T47D (cell line): ENCODE data around the gene HOXC5.
A peak's percentile ranks its signal among the peaks of the same experiment; 100 is the strongest.

Experiments used
- DNase-seq, 2 experiments: peaks; one replicate each; pipeline versions ENCODE4 v3.0.0 to v3.0.0-alpha.2; 2011 to 2012; ENCODE audit warnings: low read depth in 1 of 2, low spot score in 1 of 2
- JUND ChIP-seq: IDR thresholded peaks from 2 replicates; pipeline ENCODE4 v1.6.1; 2012; ENCODE audit warnings: low read depth
- in situ Hi-C: cut with HindIII; loops from 2 replicates; pipeline ENCODE4 v1.10.0; 2016; ENCODE audit warnings: low sequenced_read_pairs, low pct_unique_long_range_greater_than_20kb

Gene HOXC5

GRCh38 chr12:54032627-54033100 is at the start of gene HOXC5:
HOXC5 (plus strand) TSS chr12:54033050; CDS start chr12:54033123, 73 bp downstream.
- peak; percentile 79 to 99 for DNase-seq
- in situ Hi-C loops = no loop called here
- TF ChIP-seq JUND = no peak

- in situ Hi-C loops = no loop called here
- peak; percentile 15; the same call in 1 of the 2 replicates for TF ChIP-seq JUND
- DNase-seq = peak in 1 of 2 experiments; percentile 99
These were observed 49.3 kb upstream of the HOXC5 start for GRCh38 chr12:53983568-53983949.

- DNase-seq = no peak
- TF ChIP-seq JUND = no peak
- in situ Hi-C loops = no loop called here
These were observed 48.8 kb upstream of the HOXC5 start for GRCh38 chr12:53983950-53984572.

GRCh38 chr12:53984901-53985691 is 47.8 kb upstream of the HOXC5 start, which contains the start of gene HOXC10:
HOXC10 (plus strand) TSS chr12:53985146; CDS start chr12:53985260, 114 bp downstream.
- peak; percentile 80 for TF ChIP-seq JUND
- DNase-seq = peak; percentile 92 to 99
- in situ Hi-C loops = no loop called here

- no peak for DNase-seq
- no peak for TF ChIP-seq JUND
- in situ Hi-C loops = no loop called here
These were observed 47.2 kb upstream of the HOXC5 start for GRCh38 chr12:53985692-53985993.

GRCh38 chr12:53985994-53986685 is 46.7 kb upstream of the HOXC5 start:
- no peak for TF ChIP-seq JUND
- in situ Hi-C loops = no loop called here
- no peak for DNase-seq

GRCh38 chr12:53986686-53987483 is 46.0 kb upstream of the HOXC5 start:
- DNase-seq = no peak
- no peak for TF ChIP-seq JUND
- in situ Hi-C loops = no loop called here

GRCh38 chr12:53987787-53988230 is 45.0 kb upstream of the HOXC5 start:
- TF ChIP-seq JUND = no peak
- in situ Hi-C loops = no loop called here

GRCh38 chr12:53988541-53989226 is 44.2 kb upstream of the HOXC5 start:
- TF ChIP-seq JUND = no peak
- in situ Hi-C loops = no loop called here
- DNase-seq = no peak

More at GRCh38 chr12:53987787-53988230, 45.0 kb upstream of the HOXC5 start:
- no peak for DNase-seq

- in situ Hi-C loops = no loop called here
- TF ChIP-seq JUND = no peak
- peak in 1 of 2 experiments; percentile 88 for DNase-seq
These were observed 43.4 kb upstream of the HOXC5 start for GRCh38 chr12:53989227-53990113.

- no peak for TF ChIP-seq JUND
- in situ Hi-C loops = no loop called here
- DNase-seq = peak in 1 of 2 experiments; percentile 75
These were observed 42.4 kb upstream of the HOXC5 start for GRCh38 chr12:53990311-53991076.
